Activated CD4-positive, alpha-beta T cell treated with anti-CD3 and anti-CD28 coated beads for 1 hour (primary cell): ENCODE data around the gene JOSD1.

Experiments
- DNase-seq: peaks from one replicate; pipeline ENCODE4 v3.0.0-alpha.2; 2020

The JOSD1 gene

DNA sequence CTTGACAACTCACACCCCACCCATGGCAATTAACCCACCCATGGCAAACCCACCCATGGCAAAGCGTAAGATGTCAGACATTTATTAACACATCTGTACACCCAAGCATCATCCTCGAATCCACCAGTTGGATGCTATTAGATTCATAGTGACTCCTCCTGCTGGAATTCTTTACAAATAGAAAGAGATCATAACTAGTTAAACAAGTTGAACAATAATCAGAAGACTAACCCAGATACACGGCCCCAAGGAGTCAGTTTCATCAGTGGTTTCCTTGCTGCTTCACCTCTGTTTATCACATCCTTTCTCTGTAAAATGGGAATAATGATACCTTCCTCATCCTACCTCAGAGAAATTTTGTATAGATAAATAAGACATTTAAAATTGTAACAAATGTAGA lies 10.1 kb upstream of the JOSD1 start:
- DNase-seq: no peak

GRCh38 chr22:38710351-38710750 lies 9.6 kb upstream of the JOSD1 start:
- no peak for DNase-seq

DNA sequence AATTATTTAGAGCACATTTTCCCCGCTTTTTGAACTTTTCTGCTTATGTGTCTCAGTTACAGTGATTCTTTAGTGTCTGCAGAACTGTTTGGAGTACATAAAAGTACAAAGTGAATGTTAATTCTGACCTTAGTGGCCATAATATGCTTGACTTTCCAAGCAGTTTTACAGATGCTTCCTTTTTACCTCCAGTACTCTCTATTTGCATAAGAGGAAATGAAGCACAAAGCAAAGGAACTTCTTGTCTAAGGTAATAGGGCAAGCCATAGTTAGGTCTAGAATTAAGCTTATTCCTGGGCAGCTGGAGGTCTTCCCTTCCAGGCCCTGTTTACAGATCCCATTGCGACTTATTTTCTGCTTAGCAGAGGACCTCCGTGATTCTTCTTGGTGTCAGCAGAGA lies 8.6 kb upstream of the JOSD1 start:
- no peak for DNase-seq

GRCh38 chr22:38707984-38708383 lies 7.2 kb upstream of the JOSD1 start:
- DNase-seq: no peak

GRCh38 chr22:38707346-38707745 lies 6.6 kb upstream of the JOSD1 start:
- no peak for DNase-seq

DNA sequence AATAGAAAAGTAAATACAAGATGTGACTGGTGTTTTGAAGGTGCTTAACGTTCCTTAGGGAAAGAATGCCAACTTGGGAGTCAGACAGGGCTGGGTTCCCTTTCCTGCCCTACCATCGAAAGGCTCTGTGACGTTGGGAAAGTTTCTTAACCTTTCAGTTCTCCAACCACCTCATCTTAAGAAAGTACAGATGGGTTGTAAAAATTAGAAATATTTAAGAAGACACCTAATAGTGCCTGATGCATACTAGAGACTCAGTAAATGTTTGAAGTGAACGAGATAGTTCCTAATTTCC lies 6.1 kb upstream of the JOSD1 start:
- no peak for DNase-seq

GRCh38 chr22:38706101-38706900 lies 5.6 kb upstream of the JOSD1 start:
- DNase-seq: peak; percentile 17

DNA sequence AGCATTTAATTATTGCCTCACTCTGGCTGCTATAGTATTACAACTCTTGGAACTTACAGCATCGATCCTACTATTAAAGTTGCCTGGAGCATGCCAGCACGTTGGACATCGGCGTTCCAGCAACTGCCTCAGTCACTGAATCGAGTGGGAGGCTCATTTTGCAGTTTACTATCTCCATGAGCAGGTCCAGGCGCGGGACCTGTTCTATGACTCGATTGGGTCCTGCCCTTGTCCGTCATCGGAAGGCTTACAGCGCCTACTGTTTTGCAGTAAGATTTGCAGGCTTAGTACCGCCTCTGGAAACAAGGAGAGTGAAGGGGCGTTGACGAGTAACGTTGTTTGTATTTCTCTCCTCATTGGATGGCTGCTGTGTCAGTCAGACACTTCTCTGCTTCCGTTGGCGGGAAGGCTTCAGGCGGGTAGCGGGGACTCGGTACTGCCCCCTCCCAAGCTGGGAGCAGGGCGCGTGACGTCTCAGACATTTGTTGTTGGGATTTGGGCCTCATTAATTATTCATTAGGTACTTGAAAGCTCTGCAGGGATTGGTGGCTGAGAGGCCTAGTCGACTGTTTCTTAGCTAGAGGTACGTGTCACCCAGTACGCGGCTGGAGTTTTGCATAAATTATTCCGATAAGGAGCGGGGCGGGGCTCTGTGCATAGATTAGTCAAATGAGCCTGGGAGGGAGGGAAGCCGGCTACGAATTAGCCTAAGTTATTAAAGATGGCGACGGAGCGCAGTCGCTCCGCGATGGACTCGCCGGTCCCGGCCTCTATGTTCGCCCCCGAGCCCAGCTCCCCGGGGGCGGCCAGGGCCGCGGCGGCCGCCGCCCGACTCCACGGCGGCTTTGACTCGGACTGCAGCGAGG lies 4.7 kb upstream of the JOSD1 start, which contains the start of gene GTPBP1:
TSS of gene GTPBP1 (plus strand) at position 710 of the 866 bp plus-strand sequence. CDS start at position 722, 12 bp downstream.
- DNase-seq: peak; percentile 94

GRCh38 chr22:38704654-38705234 lies 4.0 kb upstream of the JOSD1 start:
- no peak for DNase-seq

- DNase-seq: no peak
Observed at GRCh38 chr22:38700270-38700788, 414 bp downstream of the JOSD1 start.

- DNase-seq: no peak
Observed at GRCh38 chr22:38699784-38700183, 959 bp downstream of the JOSD1 start.

GRCh38 chr22:38699143-38699542 lies 1.6 kb downstream of the JOSD1 start:
- DNase-seq: no peak

DNA sequence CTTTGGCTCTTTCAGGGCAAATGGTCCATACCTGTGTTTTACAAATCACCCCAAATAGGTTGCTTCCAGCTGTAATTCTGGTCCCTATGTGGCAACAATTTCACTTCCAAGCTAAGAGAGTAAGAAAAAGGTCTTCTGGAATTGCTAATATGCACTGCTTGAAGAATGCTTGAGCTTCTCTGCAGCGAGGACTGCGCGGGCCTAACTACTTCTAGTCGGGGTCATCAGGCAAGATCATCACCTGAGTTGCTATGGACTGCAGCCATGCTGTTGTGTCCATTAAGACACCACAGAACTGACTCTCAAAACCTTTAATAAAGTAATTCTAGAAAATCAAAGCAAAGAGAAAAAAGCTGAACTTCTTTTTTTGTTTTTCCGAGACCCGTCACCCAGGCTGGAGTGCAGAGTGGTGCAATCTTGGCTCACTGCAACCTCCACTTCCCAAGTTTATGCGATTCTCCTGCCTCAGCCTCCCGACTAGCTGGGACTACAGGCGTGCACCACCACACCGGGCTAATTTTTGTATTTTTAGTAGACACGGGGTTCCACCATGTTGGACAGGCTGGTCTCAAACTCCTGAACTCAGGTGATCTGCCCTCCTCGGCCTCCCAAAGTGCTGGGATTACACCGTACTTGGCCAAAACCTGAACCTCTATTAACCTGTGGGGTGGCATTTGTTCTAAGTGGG lies 2.2 kb downstream of the JOSD1 start:
- no peak for DNase-seq

DNA sequence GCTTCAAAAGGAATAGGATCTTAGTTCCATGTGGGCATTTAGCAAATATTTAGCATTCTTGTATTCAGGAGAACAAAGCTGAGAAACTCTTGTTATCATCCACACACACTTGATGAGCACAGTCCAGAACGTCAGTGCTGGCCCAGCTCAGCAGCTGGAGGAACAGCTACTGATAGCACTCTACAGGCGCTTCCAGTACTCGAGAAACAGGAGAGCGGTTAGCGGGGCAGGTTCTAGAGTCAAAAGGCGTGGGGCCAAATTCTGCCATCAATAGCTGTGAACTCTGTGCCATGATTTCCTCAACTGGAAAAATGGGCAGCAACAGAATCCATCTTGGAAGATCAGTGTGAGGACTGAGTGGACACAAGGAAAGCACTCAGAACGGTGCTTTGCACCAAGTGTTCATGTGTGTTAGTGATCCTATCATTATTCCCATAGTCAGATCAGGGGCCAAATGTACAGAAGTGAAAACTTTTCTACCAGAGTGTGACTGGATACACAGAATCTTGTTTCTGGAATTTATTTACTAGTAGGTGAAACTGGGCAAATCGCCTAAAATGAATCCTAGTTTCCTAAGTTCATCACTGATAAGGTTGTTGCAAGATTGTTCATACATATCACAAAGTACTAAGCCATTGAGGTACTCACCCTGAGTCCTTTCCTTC lies 3.2 kb downstream of the JOSD1 start:
- no peak for DNase-seq

GRCh38 chr22:38696606-38697424 lies 3.9 kb downstream of the JOSD1 start:
- DNase-seq: peak; percentile 15

DNA sequence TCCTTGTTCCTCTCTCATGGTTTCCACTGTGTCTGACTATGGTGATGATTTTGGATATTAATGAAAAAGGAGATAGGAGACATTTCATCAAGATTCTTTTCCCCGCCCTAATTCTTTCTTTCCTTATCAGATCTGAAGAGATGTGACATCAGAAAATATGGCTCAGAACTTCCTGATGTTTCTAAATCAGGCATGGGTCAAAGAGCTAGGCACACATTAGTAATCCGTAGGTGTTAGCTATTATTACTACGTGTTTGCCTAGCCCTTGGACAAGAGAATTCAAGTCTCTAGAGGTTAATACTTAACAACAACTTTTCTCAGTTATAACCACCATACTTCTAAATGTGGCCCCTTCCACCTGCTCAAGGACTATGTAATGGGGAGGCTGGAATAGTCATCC lies 5.8 kb downstream of the JOSD1 start:
- DNase-seq: no peak

DNA sequence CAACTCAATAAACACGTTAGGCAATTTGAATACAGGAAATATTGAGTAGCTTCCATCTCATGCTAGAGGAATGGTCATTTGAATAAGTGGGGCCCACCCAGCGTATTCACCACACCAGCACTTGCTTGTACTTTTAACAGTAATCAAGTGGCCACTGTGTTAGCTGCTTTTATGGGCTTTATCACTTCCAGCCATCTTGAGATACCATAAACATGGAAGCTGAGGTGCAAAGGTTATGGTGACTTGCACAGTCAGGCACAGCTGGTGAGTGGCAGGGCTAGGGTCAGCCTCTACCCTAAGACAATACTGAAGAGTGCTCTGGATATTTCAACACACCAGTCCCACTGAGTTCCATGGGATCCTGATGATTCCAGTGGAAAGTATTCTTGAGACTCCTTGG lies 6.7 kb downstream of the JOSD1 start:
- DNase-seq: no peak

- DNase-seq: no peak
Observed at GRCh38 chr22:38689651-38690050, 11.1 kb downstream of the JOSD1 start.

DNA sequence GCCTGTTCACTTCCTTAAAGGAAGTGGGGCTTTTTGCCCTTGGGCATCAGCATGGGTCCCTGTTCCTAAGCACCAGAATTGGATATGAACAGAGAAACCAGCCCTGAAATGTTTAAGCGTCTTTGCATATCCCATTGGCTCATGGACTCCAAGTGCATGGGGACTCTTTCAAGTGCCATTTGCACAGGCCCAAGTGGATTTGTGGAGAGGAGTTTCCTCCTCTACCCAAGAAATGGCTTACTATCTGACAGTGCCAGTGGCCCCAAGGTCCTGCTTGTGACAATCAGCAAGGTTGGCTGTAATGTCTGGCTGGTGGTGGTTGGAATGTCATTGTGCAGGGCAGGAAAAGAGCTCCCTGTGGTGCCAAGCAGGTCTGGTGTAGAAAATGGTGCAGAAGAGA lies 15.0 kb downstream of the JOSD1 start:
- no peak for DNase-seq

- no peak for DNase-seq
Observed at GRCh38 chr22:38684895-38685294, 15.8 kb downstream of the JOSD1 start.

DNA sequence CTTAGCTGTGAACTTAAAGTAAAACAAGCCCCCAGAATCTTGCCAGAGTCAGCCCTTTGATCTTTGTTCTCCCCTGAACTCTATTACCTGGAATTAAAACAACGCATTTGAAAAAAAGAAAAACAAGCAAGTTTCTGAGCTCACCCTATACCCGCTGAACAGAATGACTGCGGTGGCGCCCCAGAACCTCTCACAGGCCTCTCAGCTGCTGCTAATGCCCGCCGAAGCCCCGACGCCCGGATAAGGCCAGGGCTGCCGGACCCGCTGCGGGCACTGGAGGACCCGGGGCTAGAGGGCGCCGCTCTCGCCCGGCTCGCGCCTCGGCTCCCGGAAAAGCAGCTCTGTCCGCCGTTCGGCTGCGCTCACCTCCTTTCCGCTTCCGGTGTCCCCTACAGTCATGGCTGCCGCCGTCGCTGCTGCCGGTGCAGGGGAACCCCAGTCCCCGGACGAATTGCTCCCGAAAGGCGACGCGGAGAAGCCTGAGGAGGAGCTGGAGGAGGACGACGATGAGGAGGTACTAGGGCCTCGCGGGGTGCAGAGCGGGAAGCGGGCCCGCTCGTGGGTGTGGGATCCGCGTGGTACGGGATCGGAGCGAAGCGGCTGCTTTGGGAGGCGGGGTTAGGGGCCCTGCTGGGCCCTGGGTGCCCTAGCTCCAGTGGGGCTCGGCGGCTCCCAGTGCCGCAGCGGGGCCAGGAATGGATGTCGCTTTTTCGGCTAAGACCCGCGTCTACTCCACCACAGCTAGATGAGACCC lies 19.0 kb downstream of the JOSD1 start, which contains the start of gene TOMM22:
TSS of gene TOMM22 (plus strand) at position 376 of the 754 bp plus-strand sequence. CDS start at position 398, 22 bp downstream.
- peak; percentile 72 for DNase-seq
